22Rv1 (cell line): ENCODE measurements around the gene P2RX1.

ENCODE experiments used
- CTCF ChIP-seq: fragments of 450-650 bp; IDR thresholded peaks from 2 replicates; pipeline ENCODE4 v1.5.1; 2017; ENCODE audit warnings: mild to moderate bottlenecking
- ZFX ChIP-seq: fragments of 450-650 bp; IDR thresholded peaks from 2 replicates; pipeline ENCODE4 v1.6.1; 2017; ENCODE audit warnings: antibody characterized with exemption, borderline replicate concordance

- TF ChIP-seq CTCF (no peak), ZFX (no peak)
These were observed 11.2 kb downstream of the P2RX1 start for GRCh38 chr17:3905017-3905520.
